Smooth muscle cell (in vitro differentiated cells): ENCODE measurements around the gene KIF16B. TPM values are rescaled to one million over a fixed set of nuclear protein-coding genes. Genes with fewer than 3 reads are reported as not detected.

ENCODE experiments used
- DNase-seq: peaks from one replicate; lab custom pipeline; 2025; ENCODE audit not compliant: unreplicated experiment; lab: John Stamatoyannopoulos, UW
- H2AFZ ChIP-seq: fragments of 200-600 bp; sonication (generic); 2 replicates; pipeline ENCODE4 v1.6.0; 2016; ENCODE audit warnings: antibody characterized with exemption, low read depth, mild to moderate bottlenecking
- H3F3A ChIP-seq: fragments of 200-600 bp; sonication (generic); 2 replicates; pipeline ENCODE4 v1.6.0; 2017; ENCODE audit warnings: antibody characterized with exemption, low read depth
- H3K27ac ChIP-seq: fragments of 200-600 bp; sonication (generic); 2 replicates; pipeline ENCODE4 v1.5.1; 2016; ENCODE audit warnings: low read depth, mild to moderate bottlenecking
- H3K27me3 ChIP-seq: fragments of 200-600 bp; sonication (generic); 2 replicates; pipeline ENCODE4 v1.6.1; 2016; ENCODE audit warnings: low read depth, mild to moderate bottlenecking
- H3K36me3 ChIP-seq: fragments of 200-600 bp; sonication (generic); 2 replicates; pipeline ENCODE4 v1.5.1; 2016; ENCODE audit warnings: low read depth
- H3K4me1 ChIP-seq: fragments of 200-600 bp; sonication (generic); 2 replicates; pipeline ENCODE4 v1.5.1; 2016; ENCODE audit warnings: low read depth
- H3K4me2 ChIP-seq: fragments of 200-600 bp; sonication (generic); 2 replicates; pipeline ENCODE4 v1.6.0; 2016; ENCODE audit warnings: mild to moderate bottlenecking
- H3K4me3 ChIP-seq: fragments of 200-600 bp; sonication (generic); 2 replicates; pipeline ENCODE4 v1.5.1; 2016; ENCODE audit warnings: mild to moderate bottlenecking
- H3K79me2 ChIP-seq: fragments of 200-600 bp; sonication (generic); 2 replicates; pipeline ENCODE4 v1.6.0; 2016; ENCODE audit warnings: low read depth, mild to moderate bottlenecking
- H3K9ac ChIP-seq: fragments of 200-600 bp; sonication (generic); 2 replicates; pipeline ENCODE4 v1.6.0; 2016; ENCODE audit warnings: low read depth
- H3K9me3 ChIP-seq: fragments of 200-600 bp; sonication (generic); replicated peaks from 2 replicates; pipeline ENCODE4 v1.5.1; 2016; ENCODE audit warnings: low read depth
- H4K20me1 ChIP-seq: fragments of 200-600 bp; sonication (generic); 2 replicates; pipeline ENCODE4 v1.6.0; 2016; ENCODE audit warnings: low read depth
- WGBS: methylation state at CpG from one replicate; pipeline ENCODE4 v1.1.7; 2016; ENCODE audit warnings: low lambda C conversion rate; 5-methylcytosine and 5-hydroxymethylcytosine counted together
- polyA plus RNA-seq: library from polyadenylated mRNA; unstranded; fragments of >200 nt; fragmentation: Nextera tagmentation; extraction: Ambion mirVana; gene quantifications from 2 replicates; pipeline ENCODE4 v1.2.1, GENCODE V29; 2016
- total RNA-seq: library from RNA; depleted of rRNA; stranded (reverse); fragments of >200 nt; gene quantifications from 2 replicates; pipeline ENCODE4 v1.2.3, GENCODE V29; 2014
- TF ChIP-seq, protein P1 (sequence below): fragments of 200-600 bp; sonication (generic); IDR thresholded peaks from 2 replicates; pipeline ENCODE4 v1.5.1; 2017; ENCODE audit warnings: borderline replicate concordance, mild to moderate bottlenecking, antibody characterized with exemption; ENCODE audit not compliant: insufficient read depth, poor library complexity, severe bottlenecking

The KIF16B gene
- total and polyA plus RNA-seq, 2 experiments from 2014 or later = 3.6 to 12.9 TPM

DNA sequence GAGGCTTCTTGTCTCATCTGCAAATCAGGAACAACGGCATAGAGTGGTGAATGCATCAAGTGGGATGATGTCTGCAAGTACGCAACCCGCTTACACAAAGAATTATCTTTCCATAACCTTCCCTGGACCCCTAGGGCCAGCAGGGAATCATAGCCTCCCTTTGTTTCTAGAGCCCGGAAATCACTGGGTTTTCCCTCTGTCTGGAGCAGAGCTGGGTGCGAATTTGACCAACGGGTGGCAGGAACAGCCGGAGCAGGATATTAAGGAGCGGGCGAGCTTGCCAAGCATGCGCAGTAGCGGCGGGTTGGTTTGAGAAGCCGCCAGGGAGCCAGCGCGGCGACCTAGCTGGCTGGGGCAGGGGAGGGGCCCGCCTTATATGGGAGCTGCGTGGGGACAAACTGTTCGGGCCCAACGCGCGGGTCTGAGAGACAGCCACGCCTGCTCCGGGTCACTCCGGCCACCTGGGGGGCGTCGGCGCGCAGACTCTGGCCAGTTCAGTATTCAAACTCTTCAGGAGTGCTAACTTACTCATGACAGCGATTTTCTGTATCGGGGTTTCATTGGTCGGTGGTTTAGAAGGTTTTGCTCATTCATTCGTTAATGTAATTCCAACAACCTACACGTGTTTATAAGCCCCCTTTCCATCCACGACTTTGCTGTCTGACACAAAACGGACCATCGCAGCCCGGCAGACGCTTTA, 1.6 kb upstream of the KIF16B start:
- no peaks in the 10 kb centered on the region for H3K9me3 ChIP-seq
- no peaks in the 10 kb centered on the region for H3K79me2 ChIP-seq
- H3F3A ChIP-seq = no peaks in the 10 kb centered on the region
- H3K4me1 ChIP-seq = peaks cover 12% of the 10 kb centered on the region
- peak overlapping the region; percentile 85 for H2AFZ ChIP-seq
- DNase-seq = peak; percentile 29
- no peaks in the 10 kb centered on the region for H3K36me3 ChIP-seq
- TF ChIP-seq, protein P1, sequence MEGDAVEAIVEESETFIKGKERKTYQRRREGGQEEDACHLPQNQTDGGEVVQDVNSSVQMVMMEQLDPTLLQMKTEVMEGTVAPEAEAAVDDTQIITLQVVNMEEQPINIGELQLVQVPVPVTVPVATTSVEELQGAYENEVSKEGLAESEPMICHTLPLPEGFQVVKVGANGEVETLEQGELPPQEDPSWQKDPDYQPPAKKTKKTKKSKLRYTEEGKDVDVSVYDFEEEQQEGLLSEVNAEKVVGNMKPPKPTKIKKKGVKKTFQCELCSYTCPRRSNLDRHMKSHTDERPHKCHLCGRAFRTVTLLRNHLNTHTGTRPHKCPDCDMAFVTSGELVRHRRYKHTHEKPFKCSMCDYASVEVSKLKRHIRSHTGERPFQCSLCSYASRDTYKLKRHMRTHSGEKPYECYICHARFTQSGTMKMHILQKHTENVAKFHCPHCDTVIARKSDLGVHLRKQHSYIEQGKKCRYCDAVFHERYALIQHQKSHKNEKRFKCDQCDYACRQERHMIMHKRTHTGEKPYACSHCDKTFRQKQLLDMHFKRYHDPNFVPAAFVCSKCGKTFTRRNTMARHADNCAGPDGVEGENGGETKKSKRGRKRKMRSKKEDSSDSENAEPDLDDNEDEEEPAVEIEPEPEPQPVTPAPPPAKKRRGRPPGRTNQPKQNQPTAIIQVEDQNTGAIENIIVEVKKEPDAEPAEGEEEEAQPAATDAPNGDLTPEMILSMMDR = no peak
- no peak overlapping the region for H3K27ac ChIP-seq
- 8% methylated on average over 38 of the region's 39 CpGs for WGBS
- no peaks in the 10 kb centered on the region for H3K27me3 ChIP-seq
- peak overlapping the region; percentile 58 for H3K4me3 ChIP-seq
- peak overlapping the region; percentile 89 for H3K4me2 ChIP-seq
- no peaks in the 10 kb centered on the region for H4K20me1 ChIP-seq
- H3K9ac ChIP-seq = no peak overlapping the region

DNA sequence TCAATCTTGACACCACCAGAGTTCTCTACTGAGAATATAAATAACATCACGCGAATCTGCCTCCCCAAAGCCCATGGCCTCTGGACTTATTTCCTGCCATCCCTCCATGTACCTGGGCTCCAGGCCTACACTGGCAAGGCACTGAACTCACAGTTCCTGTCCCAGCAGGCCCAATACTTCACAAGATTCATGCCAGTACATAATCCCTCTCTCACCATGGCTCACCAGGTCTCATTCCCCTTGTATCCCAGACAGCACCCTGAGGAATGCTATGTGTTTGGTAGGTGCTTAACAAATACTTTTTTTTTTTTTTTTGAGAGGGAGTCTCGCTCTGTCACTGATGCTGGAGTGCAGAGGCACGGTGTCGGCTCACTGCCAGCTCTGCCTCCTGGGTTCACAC, 1.9 kb downstream of the KIF16B start:
- H3K4me3 ChIP-seq = no peak overlapping the region
- H3K27me3 ChIP-seq = no peaks in the 10 kb centered on the region
- no peak overlapping the region for H3K27ac ChIP-seq
- TF ChIP-seq, protein P1 = no peak
- no peaks in the 10 kb centered on the region for H3F3A ChIP-seq
- H3K9me3 ChIP-seq = no peaks in the 10 kb centered on the region
- H4K20me1 ChIP-seq = peaks cover 2% of the 10 kb centered on the region
- peaks cover 9% of the 10 kb centered on the region for H3K4me1 ChIP-seq
- WGBS = 97% methylated on average over 5 of the region's 5 CpGs
- no peak overlapping the region for H2AFZ ChIP-seq
- DNase-seq = no peak
- H3K4me2 ChIP-seq = no peak overlapping the region
- H3K79me2 ChIP-seq = peaks cover 6% of the 10 kb centered on the region
- no peaks in the 10 kb centered on the region for H3K36me3 ChIP-seq
- no peak overlapping the region for H3K9ac ChIP-seq

DNA sequence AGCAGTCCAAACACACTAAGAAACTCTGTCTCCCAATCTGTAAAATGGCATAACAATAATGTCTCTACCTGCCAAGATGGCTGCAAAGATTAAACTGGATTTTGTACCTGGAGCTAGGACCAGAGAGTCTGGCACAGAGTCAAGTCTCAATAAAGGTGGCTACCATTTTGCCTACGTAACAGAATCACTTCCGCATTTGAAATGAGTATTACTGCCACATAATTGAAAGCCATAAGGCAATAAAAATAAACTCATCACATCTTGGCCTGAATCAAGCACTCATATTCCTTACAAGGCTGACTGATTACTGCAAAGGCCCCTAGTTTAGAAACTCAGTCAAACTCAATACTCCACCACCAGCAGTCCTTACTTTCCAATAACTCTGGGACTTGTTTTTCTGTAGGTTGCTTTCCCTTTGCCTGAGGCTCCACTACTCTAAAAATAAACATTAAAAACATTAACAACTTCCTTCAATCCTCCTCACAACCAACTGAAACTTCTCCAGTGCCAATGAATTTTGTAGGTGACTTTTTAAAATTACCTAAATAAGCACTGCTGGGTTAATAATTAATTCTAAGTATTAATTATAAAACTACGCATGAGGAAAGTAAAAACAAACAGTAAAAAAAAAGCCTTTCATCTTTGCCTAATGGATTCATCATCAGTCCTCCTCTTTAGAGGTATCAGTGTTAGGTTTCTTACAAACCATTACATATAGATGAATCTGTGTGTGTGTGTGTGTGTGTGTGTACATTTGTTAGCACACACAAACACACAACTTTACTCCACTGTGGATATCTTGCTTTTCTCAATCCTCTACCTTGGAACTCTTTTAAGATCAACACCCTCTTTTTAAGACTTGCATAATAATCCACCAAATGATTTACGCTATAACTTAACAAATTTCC, 3.7 kb downstream of the KIF16B start:
- no peaks in the 10 kb centered on the region for H3K27me3 ChIP-seq
- H3K4me1 ChIP-seq = peaks cover 9% of the 10 kb centered on the region
- H3K4me3 ChIP-seq = no peak overlapping the region
- H3K36me3 ChIP-seq = no peaks in the 10 kb centered on the region
- no peak overlapping the region for H3K27ac ChIP-seq
- TF ChIP-seq, protein P1 = no peak
- H4K20me1 ChIP-seq = peaks cover 2% of the 10 kb centered on the region
- WGBS = 86% methylated on average over 4 of the region's 4 CpGs
- H3K79me2 ChIP-seq = peaks cover 6% of the 10 kb centered on the region
- DNase-seq = no peak
- H3K4me2 ChIP-seq = no peak overlapping the region
- H3K9ac ChIP-seq = no peak overlapping the region
- no peak overlapping the region for H2AFZ ChIP-seq
- H3K9me3 ChIP-seq = no peaks in the 10 kb centered on the region
- no peaks in the 10 kb centered on the region for H3F3A ChIP-seq
